GM23338 (cell line): ENCODE measurements around the gene SLC16A12. TPM values are rescaled to one million over a fixed set of nuclear protein-coding genes. Genes with fewer than 3 reads are reported as not detected.

Experiments
- ATAC-seq: fragments of 200-7000 bp; cut with Tn5 transposase; 3 replicates; pipeline ENCODE4 v1.9.1; 2020
- DNase-seq: peaks from one replicate; pipeline ENCODE4 v3.0.0-alpha.2; 2015; ENCODE audit warnings: low spot score
- H2AFZ ChIP-seq: fragments of 200-600 bp; sonication (generic); 2 replicates; pipeline ENCODE4 v1.8.0; 2016; ENCODE audit warnings: antibody characterized with exemption, mild to moderate bottlenecking, moderate library complexity
- H3F3A ChIP-seq: fragments of 200-600 bp; sonication (generic); replicated peaks from 2 replicates; pipeline ENCODE4 v1.8.0; 2017; ENCODE audit warnings: antibody characterized with exemption, mixed run types, low read depth
- H3K27ac ChIP-seq: fragments of 200-600 bp; sonication (generic); 2 replicates; pipeline ENCODE4 v1.6.1; 2016; ENCODE audit warnings: low read depth
- H3K27me3 ChIP-seq: fragments of 200-600 bp; sonication (generic); 2 replicates; pipeline ENCODE4 v1.8.0; 2016; ENCODE audit warnings: mild to moderate bottlenecking, mixed run types, moderate library complexity; ENCODE audit not compliant: insufficient read depth
- H3K36me3 ChIP-seq: fragments of 200-600 bp; sonication (generic); 2 replicates; pipeline ENCODE4 v1.8.0; 2016; ENCODE audit warnings: mild to moderate bottlenecking; ENCODE audit not compliant: insufficient read depth
- H3K4me1 ChIP-seq: fragments of 200-600 bp; sonication (generic); 2 replicates; pipeline ENCODE4 v1.8.0; 2016; ENCODE audit warnings: mild to moderate bottlenecking, moderate library complexity; ENCODE audit not compliant: insufficient read depth
- H3K4me2 ChIP-seq: fragments of 200-600 bp; sonication (generic); 2 replicates; pipeline ENCODE4 v1.7.1; 2017; ENCODE audit warnings: mixed run types
- H3K4me3 ChIP-seq: fragments of 200-600 bp; sonication (generic); 2 replicates; pipeline ENCODE4 v1.6.1; 2016; ENCODE audit warnings: mixed run types
- H3K79me2 ChIP-seq: fragments of 200-600 bp; sonication (generic); replicated peaks from 2 replicates; pipeline ENCODE4 v1.8.0; 2017; ENCODE audit warnings: mild to moderate bottlenecking; ENCODE audit not compliant: insufficient read depth
- H3K9me2 ChIP-seq: fragments of 200-600 bp; sonication (generic); 2 replicates; pipeline ENCODE4 v1.8.0; 2017; ENCODE audit not compliant: insufficient read depth
- H4K20me1 ChIP-seq: fragments of 200-600 bp; sonication (generic); replicated peaks from 2 replicates; pipeline ENCODE4 v1.8.0; 2017; ENCODE audit warnings: mild to moderate bottlenecking; ENCODE audit not compliant: insufficient read depth
- H3K27ac Mint-ChIP-seq: 2 replicates; pipeline ENCODE4 v1.8.0; 2020; ENCODE audit warnings: inconsistent platforms, mild to moderate bottlenecking, moderate library complexity, mixed read lengths
- H3K27me3 Mint-ChIP-seq: 3 replicates; pipeline ENCODE4 v1.8.0; 2022; ENCODE audit warnings: low read depth, mild to moderate bottlenecking, moderate library complexity, mixed read lengths, inconsistent platforms; ENCODE audit not compliant: insufficient read depth, poor library complexity
- H3K36me3 Mint-ChIP-seq: 3 replicates; pipeline ENCODE4 v1.8.0; 2021; ENCODE audit warnings: low read depth, mild to moderate bottlenecking, inconsistent platforms, moderate library complexity, mixed read lengths
- H3K4me1 Mint-ChIP-seq: 3 replicates; pipeline ENCODE4 v1.8.0; 2020; ENCODE audit warnings: mild to moderate bottlenecking, inconsistent platforms, mixed read lengths
- H3K4me3 Mint-ChIP-seq: 3 replicates; pipeline ENCODE4 v1.8.0; 2021; ENCODE audit warnings: moderate library complexity, mild to moderate bottlenecking, inconsistent platforms, mixed read lengths
- H3K9me3 Mint-ChIP-seq: 3 replicates; pipeline ENCODE4 v1.8.0; 2020; ENCODE audit warnings: moderate library complexity, mild to moderate bottlenecking, inconsistent platforms, mixed read lengths
- CREB1 ChIP-seq: fragments of 250-450 bp; sonication (Bioruptor Pico); IDR thresholded peaks from 2 replicates; pipeline ENCODE4 v1.5.0; 2020; ENCODE audit warnings: low read depth, mild to moderate bottlenecking, moderate library complexity
- ETS1 ChIP-seq: IDR thresholded peaks from 2 replicates; pipeline ENCODE4 v1.6.1; 2016; ENCODE audit warnings: antibody characterized with exemption
- EZH2 ChIP-seq: fragments of 200-600 bp; sonication (generic); IDR thresholded peaks from one replicate; pipeline ENCODE4 v1.8.0; 2017; ENCODE audit warnings: antibody characterized with exemption, mild to moderate bottlenecking, low read depth; ENCODE audit not compliant: unreplicated experiment
- JUNB ChIP-seq: IDR thresholded peaks from one replicate; pipeline ENCODE4 v1.6.1; 2016; ENCODE audit warnings: antibody characterized with exemption; ENCODE audit not compliant: unreplicated experiment
- NANOG ChIP-seq: IDR thresholded peaks from 2 replicates; pipeline ENCODE4 v1.6.1; 2016; ENCODE audit warnings: antibody characterized with exemption, borderline replicate concordance
- POLR2AphosphoS5 ChIP-seq: IDR thresholded peaks from 2 replicates; pipeline ENCODE4 v1.6.1; 2016; ENCODE audit warnings: antibody characterized with exemption, low read depth
- STAT1 ChIP-seq: IDR thresholded peaks from one replicate; pipeline ENCODE4 v1.6.1; 2016; ENCODE audit warnings: antibody characterized with exemption; ENCODE audit not compliant: unreplicated experiment
- ZNF114 ChIP-seq: fragments of 250-450 bp; sonication (Bioruptor Pico); IDR thresholded peaks from 2 replicates; pipeline ENCODE4 v1.5.0; 2020; ENCODE audit warnings: mild to moderate bottlenecking, moderate library complexity
- ZNF331 ChIP-seq: fragments of 250-450 bp; sonication (Bioruptor Pico); IDR thresholded peaks from 2 replicates; pipeline ENCODE4 v1.5.0; 2020; ENCODE audit warnings: low read depth, mild to moderate bottlenecking, moderate library complexity
- ZNF462 ChIP-seq: fragments of 250-450 bp; sonication (Bioruptor Pico); IDR thresholded peaks from 2 replicates; pipeline ENCODE4 v1.5.0; 2020; ENCODE audit warnings: mild to moderate bottlenecking, moderate library complexity
- polyA plus RNA-seq: library from polyadenylated mRNA; unstranded; fragments of >200 nt; fragmentation: Nextera tagmentation; extraction: Ambion mirVana; gene quantifications from 2 replicates; pipeline ENCODE4 v1.2.1, GENCODE V29; 2016
- total RNA-seq: library from RNA; depleted of rRNA; stranded (reverse); fragments of >200 nt; shearing (Covaris generic); gene quantifications from 2 replicates; pipeline ENCODE4 v1.2.3, GENCODE V29; 2014
- TF ChIP-seq, protein P1 (sequence below): IDR thresholded peaks from one replicate; pipeline ENCODE4 v1.6.1; 2018; ENCODE audit warnings: antibody characterized with exemption; ENCODE audit not compliant: unreplicated experiment

Gene SLC16A12
- total and polyA plus RNA-seq, 2 experiments from 2014 or later: 0.84 to 2.0 TPM

DNA sequence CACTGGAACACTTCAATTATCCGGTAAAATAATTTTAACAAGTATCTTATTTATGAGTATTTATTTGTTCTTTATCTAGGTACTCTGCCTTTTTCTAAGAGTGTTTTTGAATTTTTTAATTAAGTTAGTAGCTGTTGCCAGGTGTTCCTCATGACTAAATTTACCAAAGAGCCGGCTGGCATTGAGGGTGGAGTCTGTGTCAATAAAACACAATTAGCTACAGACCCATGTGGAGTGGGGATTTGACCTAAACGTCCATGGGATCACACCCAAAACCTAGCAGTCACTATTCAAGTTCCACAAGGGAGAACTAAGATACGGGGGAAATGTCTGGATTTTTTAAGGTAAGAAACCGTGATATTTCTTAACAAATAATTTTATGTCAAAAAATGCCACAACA lies 9.8 kb downstream of the SLC16A12 start:
- H3K9me3 Mint-ChIP-seq: no peaks in the 10 kb centered on the region
- Histone ChIP-seq H4K20me1 (no peaks in the 10 kb centered on the region), H3K79me2 (no peaks in the 10 kb centered on the region), H3K27ac (no peak overlapping the region), H2AFZ (no peak overlapping the region), H3K4me1 (no peaks in the 10 kb centered on the region), H3K9me2 (no peaks in the 10 kb centered on the region), H3K36me3 (no peaks in the 10 kb centered on the region), H3F3A (no peaks in the 10 kb centered on the region), H3K27me3 (no peaks in the 10 kb centered on the region), H3K4me2 (no peak overlapping the region), H3K4me3 (no peak overlapping the region)
- H3K27me3 Mint-ChIP-seq: no peaks in the 10 kb centered on the region
- H3K4me1 Mint-ChIP-seq: no peaks in the 10 kb centered on the region
- H3K36me3 Mint-ChIP-seq: no peaks in the 10 kb centered on the region
- no peak overlapping the region for H3K27ac Mint-ChIP-seq
- no peak for ATAC-seq
- H3K4me3 Mint-ChIP-seq: no peak overlapping the region
- DNase-seq: no peak
- TF ChIP-seq ETS1 (no peak), JUNB (no peak), EZH2 (no peak), CREB1 (CRISPR knock-in tag) (no peak), ZNF114 (CRISPR knock-in tag) (no peak), ZNF331 (CRISPR knock-in tag) (no peak), NANOG (no peak)

DNA sequence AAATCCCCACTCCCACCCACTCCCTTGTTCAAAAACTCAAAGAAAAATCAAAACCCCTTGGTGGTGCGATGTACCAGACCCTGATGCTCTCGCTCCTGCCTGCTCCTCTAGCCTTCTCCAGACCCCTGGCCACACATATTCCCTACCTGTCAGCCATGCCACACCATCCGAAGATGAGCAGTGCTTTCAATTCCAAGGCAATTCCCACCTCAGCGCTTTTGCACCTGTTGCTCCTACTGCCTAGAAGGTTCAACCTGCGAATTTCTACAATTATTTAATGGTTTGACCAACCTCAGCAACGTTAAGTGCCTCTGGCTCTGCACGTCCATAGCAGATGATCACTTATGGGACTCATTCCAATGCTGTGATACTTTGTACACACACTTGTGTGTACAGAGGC lies 11.1 kb downstream of the SLC16A12 start:
- Mint-ChIP-seq H3K9me3 (no peaks in the 10 kb centered on the region), H3K4me1 (no peaks in the 10 kb centered on the region), H3K4me3 (no peak overlapping the region), H3K36me3 (no peaks in the 10 kb centered on the region), H3K27me3 (no peaks in the 10 kb centered on the region), H3K27ac (no peak overlapping the region)
- Histone ChIP-seq H4K20me1 (no peaks in the 10 kb centered on the region), H3K4me2 (no peak overlapping the region), H3K9me2 (no peaks in the 10 kb centered on the region), H3K36me3 (no peaks in the 10 kb centered on the region), H3K4me1 (no peaks in the 10 kb centered on the region), H2AFZ (no peak overlapping the region), H3K27me3 (no peaks in the 10 kb centered on the region), H3K79me2 (no peaks in the 10 kb centered on the region), H3F3A (no peaks in the 10 kb centered on the region), H3K4me3 (no peak overlapping the region), H3K27ac (no peak overlapping the region)
- ATAC-seq (no peak), DNase-seq (no peak)
- TF ChIP-seq POLR2AphosphoS5 (no peak), STAT1 (no peak), EZH2 (no peak), ZNF462 (CRISPR knock-in tag) (no peak), NANOG (no peak), JUNB (no peak), ZNF331 (CRISPR knock-in tag) (no peak)
- TF ChIP-seq, protein P1, sequence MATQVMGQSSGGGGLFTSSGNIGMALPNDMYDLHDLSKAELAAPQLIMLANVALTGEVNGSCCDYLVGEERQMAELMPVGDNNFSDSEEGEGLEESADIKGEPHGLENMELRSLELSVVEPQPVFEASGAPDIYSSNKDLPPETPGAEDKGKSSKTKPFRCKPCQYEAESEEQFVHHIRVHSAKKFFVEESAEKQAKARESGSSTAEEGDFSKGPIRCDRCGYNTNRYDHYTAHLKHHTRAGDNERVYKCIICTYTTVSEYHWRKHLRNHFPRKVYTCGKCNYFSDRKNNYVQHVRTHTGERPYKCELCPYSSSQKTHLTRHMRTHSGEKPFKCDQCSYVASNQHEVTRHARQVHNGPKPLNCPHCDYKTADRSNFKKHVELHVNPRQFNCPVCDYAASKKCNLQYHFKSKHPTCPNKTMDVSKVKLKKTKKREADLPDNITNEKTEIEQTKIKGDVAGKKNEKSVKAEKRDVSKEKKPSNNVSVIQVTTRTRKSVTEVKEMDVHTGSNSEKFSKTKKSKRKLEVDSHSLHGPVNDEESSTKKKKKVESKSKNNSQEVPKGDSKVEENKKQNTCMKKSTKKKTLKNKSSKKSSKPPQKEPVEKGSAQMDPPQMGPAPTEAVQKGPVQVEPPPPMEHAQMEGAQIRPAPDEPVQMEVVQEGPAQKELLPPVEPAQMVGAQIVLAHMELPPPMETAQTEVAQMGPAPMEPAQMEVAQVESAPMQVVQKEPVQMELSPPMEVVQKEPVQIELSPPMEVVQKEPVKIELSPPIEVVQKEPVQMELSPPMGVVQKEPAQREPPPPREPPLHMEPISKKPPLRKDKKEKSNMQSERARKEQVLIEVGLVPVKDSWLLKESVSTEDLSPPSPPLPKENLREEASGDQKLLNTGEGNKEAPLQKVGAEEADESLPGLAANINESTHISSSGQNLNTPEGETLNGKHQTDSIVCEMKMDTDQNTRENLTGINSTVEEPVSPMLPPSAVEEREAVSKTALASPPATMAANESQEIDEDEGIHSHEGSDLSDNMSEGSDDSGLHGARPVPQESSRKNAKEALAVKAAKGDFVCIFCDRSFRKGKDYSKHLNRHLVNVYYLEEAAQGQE: no peak
